HEK293 (cell line): ENCODE data around the gene EPS8.
A peak's percentile ranks its signal among the peaks of the same experiment; 100 is the strongest.

ENCODE experiments used
- ATF2 ChIP-seq: fragments of 450-650 bp; formaldehyde crosslinking; IDR thresholded peaks from 2 replicates; pipeline ENCODE4 v1.5.1; 2016; ENCODE audit warnings: missing biosample characterization, missing genetic modification characterization, low read depth
- FEZF1 ChIP-seq: fragments of 450-650 bp; formaldehyde crosslinking; IDR thresholded peaks from 2 replicates; pipeline ENCODE4 v1.5.1; 2016; ENCODE audit warnings: missing biosample characterization, missing genetic modification characterization
- HOXC10 ChIP-seq: sonication (generic); formaldehyde crosslinking; IDR thresholded peaks from 2 replicates; pipeline ENCODE4 v1.8.1; 2023; ENCODE audit warnings: mild to moderate bottlenecking, missing genetic modification reagents
- KLF9 ChIP-seq: fragments of 450-650 bp; formaldehyde crosslinking; IDR thresholded peaks from 2 replicates; pipeline ENCODE4 v1.5.1; 2016; ENCODE audit warnings: missing biosample characterization, missing genetic modification characterization, low read depth
- MZF1 ChIP-seq: fragments of 450-650 bp; formaldehyde crosslinking; IDR thresholded peaks from 2 replicates; pipeline ENCODE4 v1.5.1; 2017; ENCODE audit warnings: missing biosample characterization, missing genetic modification characterization, borderline replicate concordance
- PRDM6 ChIP-seq: fragments of 450-650 bp; formaldehyde crosslinking; IDR thresholded peaks from 2 replicates; pipeline ENCODE4 v1.5.1; 2017; ENCODE audit warnings: missing biosample characterization, missing genetic modification characterization
- RBAK ChIP-seq: fragments of 450-650 bp; formaldehyde crosslinking; IDR thresholded peaks from 2 replicates; pipeline ENCODE4 v1.5.1; 2016; ENCODE audit warnings: missing biosample characterization, missing genetic modification characterization
- WT1 ChIP-seq: fragments of 450-650 bp; formaldehyde crosslinking; IDR thresholded peaks from 2 replicates; pipeline ENCODE4 v1.5.1; 2016; ENCODE audit warnings: missing biosample characterization, missing genetic modification characterization
- ZBTB21 ChIP-seq: fragments of 450-650 bp; formaldehyde crosslinking; IDR thresholded peaks from 2 replicates; pipeline ENCODE4 v1.5.1; 2017; ENCODE audit warnings: missing biosample characterization, missing genetic modification characterization
- ZFHX2 ChIP-seq: fragments of 450-650 bp; formaldehyde crosslinking; conservative IDR thresholded peaks from 2 replicates; pipeline ENCODE4 v1.5.1; 2016; ENCODE audit warnings: missing biosample characterization, missing genetic modification characterization
- ZNF121 ChIP-seq: fragments of 450-650 bp; formaldehyde crosslinking; IDR thresholded peaks from 2 replicates; pipeline ENCODE4 v1.5.1; 2016; ENCODE audit warnings: missing biosample characterization, missing genetic modification characterization
- ZNF174 ChIP-seq: fragments of 450-650 bp; formaldehyde crosslinking; IDR thresholded peaks from 2 replicates; pipeline ENCODE4 v1.5.0; 2017; ENCODE audit warnings: missing biosample characterization, mild to moderate bottlenecking, missing genetic modification characterization
- ZNF2 ChIP-seq: fragments of 450-650 bp; formaldehyde crosslinking; IDR thresholded peaks from 2 replicates; pipeline ENCODE4 v1.5.1; 2016; ENCODE audit warnings: missing biosample characterization, missing genetic modification characterization
- ZNF23 ChIP-seq: fragments of 450-650 bp; formaldehyde crosslinking; IDR thresholded peaks from 2 replicates; pipeline ENCODE4 v1.5.1; 2016; ENCODE audit warnings: missing biosample characterization, missing genetic modification characterization, borderline replicate concordance
- ZNF513 ChIP-seq: fragments of 450-650 bp; IDR thresholded peaks from 2 replicates; pipeline ENCODE4 v1.5.1; 2018; ENCODE audit warnings: missing biosample characterization, missing genetic modification characterization
- ZNF596 ChIP-seq: fragments of 450-650 bp; IDR thresholded peaks from 2 replicates; pipeline ENCODE4 v1.5.0; 2018; ENCODE audit warnings: missing biosample characterization, mild to moderate bottlenecking, missing genetic modification characterization, moderate library complexity
- ZNF664 ChIP-seq: fragments of 450-650 bp; formaldehyde crosslinking; IDR thresholded peaks from 2 replicates; pipeline ENCODE4 v1.5.1; 2016; ENCODE audit warnings: missing biosample characterization, missing genetic modification characterization
- ZNF692 ChIP-seq: fragments of 450-650 bp; formaldehyde crosslinking; IDR thresholded peaks from 2 replicates; pipeline ENCODE4 v1.5.1; 2016; ENCODE audit warnings: missing biosample characterization, missing genetic modification characterization
- ZNF747 ChIP-seq: fragments of 450-650 bp; formaldehyde crosslinking; IDR thresholded peaks from 2 replicates; pipeline ENCODE4 v1.5.1; 2016; ENCODE audit warnings: missing biosample characterization, missing genetic modification characterization
- ZSCAN18 ChIP-seq: fragments of 450-650 bp; formaldehyde crosslinking; IDR thresholded peaks from 2 replicates; pipeline ENCODE4 v1.5.1; 2016; ENCODE audit warnings: missing biosample characterization, missing genetic modification characterization
- TF ChIP-seq, protein P1 (sequence below): fragments of 450-650 bp; formaldehyde crosslinking; IDR thresholded peaks from 2 replicates; pipeline ENCODE4 v1.5.1; 2016; ENCODE audit warnings: missing biosample characterization, missing genetic modification characterization
- TF ChIP-seq, protein P2 (sequence below): fragments of 450-650 bp; formaldehyde crosslinking; IDR thresholded peaks from 2 replicates; pipeline ENCODE4 v1.5.1; 2016; ENCODE audit warnings: missing biosample characterization, missing genetic modification characterization
- TF ChIP-seq, protein P3 (sequence below): fragments of 450-650 bp; formaldehyde crosslinking; IDR thresholded peaks from 2 replicates; pipeline ENCODE4 v1.5.1; 2016; ENCODE audit warnings: missing biosample characterization, missing genetic modification characterization
- TF ChIP-seq, protein P4 (sequence below): fragments of 450-650 bp; formaldehyde crosslinking; IDR thresholded peaks from 2 replicates; pipeline ENCODE4 v1.5.0; 2017; ENCODE audit warnings: missing biosample characterization, missing genetic modification characterization, borderline replicate concordance

Gene EPS8

DNA sequence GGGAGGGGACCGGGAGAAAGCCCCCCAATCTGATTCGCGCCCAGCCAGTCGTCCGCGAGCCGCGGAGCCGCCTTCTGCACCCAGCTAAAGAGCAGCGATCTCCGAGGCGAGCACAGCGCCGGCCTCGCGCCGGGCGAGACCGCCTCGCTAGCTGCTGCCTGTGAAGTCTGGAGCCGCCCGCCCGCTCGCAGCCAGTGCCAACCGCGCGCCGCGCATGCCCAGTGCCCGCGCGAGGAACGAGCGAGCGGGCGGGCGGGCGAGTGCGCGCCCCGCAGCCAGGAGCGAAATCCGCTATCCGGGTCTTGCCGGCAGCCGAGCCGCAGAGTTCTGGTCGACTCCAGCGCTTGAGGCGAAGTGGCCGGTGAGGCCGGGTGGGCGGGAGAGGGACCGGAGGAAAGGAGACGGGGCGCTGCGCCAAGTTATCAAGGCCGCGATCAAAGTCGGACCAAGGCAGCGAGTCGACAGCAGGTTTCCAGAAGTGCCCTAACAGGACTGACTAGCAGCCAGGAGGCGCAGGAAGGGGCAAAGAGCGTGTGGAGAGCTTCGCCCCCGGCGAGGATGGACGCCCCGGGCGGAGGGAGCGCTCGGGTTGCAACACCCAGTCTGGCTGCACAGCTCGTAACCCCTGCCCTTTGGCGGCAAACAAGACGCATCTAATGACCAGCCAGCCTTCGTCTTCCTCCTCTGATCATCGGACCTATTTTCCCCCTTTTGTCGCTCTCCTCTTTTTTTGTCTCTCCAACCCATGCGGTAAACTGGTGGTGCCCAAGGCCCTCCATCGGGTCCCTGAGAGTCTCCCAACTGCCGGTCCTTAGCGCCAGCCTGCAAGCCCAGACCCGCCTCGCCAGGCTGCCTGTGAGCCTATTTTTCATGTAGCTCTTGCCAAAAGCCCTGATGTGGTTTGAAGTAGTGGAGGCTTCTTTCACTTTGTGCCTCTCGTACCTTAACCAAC lies at the start of gene EPS8 (continued):
- TF ChIP-seq ZNF174 (tag by site-specific recombination) = no peak
- TF ChIP-seq ZNF2 = peak; percentile 82; the same call in 1 of the 2 replicates
- TF ChIP-seq, protein P1, sequence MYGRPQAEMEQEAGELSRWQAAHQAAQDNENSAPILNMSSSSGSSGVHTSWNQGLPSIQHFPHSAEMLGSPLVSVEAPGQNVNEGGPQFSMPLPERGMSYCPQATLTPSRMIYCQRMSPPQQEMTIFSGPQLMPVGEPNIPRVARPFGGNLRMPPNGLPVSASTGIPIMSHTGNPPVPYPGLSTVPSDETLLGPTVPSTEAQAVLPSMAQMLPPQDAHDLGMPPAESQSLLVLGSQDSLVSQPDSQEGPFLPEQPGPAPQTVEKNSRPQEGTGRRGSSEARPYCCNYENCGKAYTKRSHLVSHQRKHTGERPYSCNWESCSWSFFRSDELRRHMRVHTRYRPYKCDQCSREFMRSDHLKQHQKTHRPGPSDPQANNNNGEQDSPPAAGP (tag by site-specific recombination) = peak; percentile 86
- TF ChIP-seq ZFHX2 = peak; percentile 80
- no peak for TF ChIP-seq FEZF1 (tag by site-specific recombination)
- peak; percentile 73; the same call in 1 of the 2 replicates for TF ChIP-seq ZNF121 (tag by site-specific recombination)
- TF ChIP-seq, protein P2, sequence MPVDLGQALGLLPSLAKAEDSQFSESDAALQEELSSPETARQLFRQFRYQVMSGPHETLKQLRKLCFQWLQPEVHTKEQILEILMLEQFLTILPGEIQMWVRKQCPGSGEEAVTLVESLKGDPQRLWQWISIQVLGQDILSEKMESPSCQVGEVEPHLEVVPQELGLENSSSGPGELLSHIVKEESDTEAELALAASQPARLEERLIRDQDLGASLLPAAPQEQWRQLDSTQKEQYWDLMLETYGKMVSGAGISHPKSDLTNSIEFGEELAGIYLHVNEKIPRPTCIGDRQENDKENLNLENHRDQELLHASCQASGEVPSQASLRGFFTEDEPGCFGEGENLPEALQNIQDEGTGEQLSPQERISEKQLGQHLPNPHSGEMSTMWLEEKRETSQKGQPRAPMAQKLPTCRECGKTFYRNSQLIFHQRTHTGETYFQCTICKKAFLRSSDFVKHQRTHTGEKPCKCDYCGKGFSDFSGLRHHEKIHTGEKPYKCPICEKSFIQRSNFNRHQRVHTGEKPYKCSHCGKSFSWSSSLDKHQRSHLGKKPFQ (tag by site-specific recombination) = peak; percentile 57
- TF ChIP-seq ZBTB21 (tag by site-specific recombination) = peak; percentile 16; the same call in 1 of the 2 replicates
- TF ChIP-seq ATF2 (tag by site-specific recombination) = no peak
- TF ChIP-seq KLF9 (tag by site-specific recombination) = peak; percentile 82
- TF ChIP-seq PRDM6 (tag by site-specific recombination) = peak; percentile 15; the same call in 1 of the 2 replicates
- TF ChIP-seq, protein P3, sequence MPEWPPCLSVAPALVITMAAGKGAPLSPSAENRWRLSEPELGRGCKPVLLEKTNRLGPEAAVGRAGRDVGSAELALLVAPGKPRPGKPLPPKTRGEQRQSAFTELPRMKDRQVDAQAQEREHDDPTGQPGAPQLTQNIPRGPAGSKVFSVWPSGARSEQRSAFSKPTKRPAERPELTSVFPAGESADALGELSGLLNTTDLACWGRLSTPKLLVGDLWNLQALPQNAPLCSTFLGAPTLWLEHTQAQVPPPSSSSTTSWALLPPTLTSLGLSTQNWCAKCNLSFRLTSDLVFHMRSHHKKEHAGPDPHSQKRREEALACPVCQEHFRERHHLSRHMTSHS = no peak
- TF ChIP-seq RBAK (tag by site-specific recombination) = no peak
- no peak for TF ChIP-seq ZNF23 (tag by site-specific recombination)
- TF ChIP-seq, protein P4, sequence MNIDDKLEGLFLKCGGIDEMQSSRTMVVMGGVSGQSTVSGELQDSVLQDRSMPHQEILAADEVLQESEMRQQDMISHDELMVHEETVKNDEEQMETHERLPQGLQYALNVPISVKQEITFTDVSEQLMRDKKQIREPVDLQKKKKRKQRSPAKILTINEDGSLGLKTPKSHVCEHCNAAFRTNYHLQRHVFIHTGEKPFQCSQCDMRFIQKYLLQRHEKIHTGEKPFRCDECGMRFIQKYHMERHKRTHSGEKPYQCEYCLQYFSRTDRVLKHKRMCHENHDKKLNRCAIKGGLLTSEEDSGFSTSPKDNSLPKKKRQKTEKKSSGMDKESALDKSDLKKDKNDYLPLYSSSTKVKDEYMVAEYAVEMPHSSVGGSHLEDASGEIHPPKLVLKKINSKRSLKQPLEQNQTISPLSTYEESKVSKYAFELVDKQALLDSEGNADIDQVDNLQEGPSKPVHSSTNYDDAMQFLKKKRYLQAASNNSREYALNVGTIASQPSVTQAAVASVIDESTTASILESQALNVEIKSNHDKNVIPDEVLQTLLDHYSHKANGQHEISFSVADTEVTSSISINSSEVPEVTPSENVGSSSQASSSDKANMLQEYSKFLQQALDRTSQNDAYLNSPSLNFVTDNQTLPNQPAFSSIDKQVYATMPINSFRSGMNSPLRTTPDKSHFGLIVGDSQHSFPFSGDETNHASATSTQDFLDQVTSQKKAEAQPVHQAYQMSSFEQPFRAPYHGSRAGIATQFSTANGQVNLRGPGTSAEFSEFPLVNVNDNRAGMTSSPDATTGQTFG (tag by site-specific recombination) = no peak
- no peak for TF ChIP-seq ZNF747
- TF ChIP-seq ZNF513 (tag by site-specific recombination) = no peak
- TF ChIP-seq WT1 (tag by site-specific recombination) = peak; percentile 26; the same call in 1 of the 2 replicates
- peak; percentile 65 for TF ChIP-seq ZNF692
- peak; percentile 77 for TF ChIP-seq ZNF596 (tag by site-specific recombination)
- no peak; the same call in none of the 2 replicates for TF ChIP-seq MZF1 (tag by site-specific recombination)
- no peak for TF ChIP-seq HOXC10 (CRISPR knock-in tag)
- no peak for TF ChIP-seq ZSCAN18 (tag by site-specific recombination)
- no peak for TF ChIP-seq ZNF664 (tag by site-specific recombination)
